NCI-H2081 (cell line): ENCODE data around the gene HDAC7.

Experiments
- DNase-seq, 2 experiments: peaks; one replicate each; lab custom pipeline; 2025; lab: John Stamatoyannopoulos, UW

Gene HDAC7

GRCh38 chr12:47819896-47820630 lies at the start of gene HDAC7:
Gene HDAC7, minus strand, starts transcription at chr12:47819903. Its CDS starts 118 bp downstream, at chr12:47819785.
- DNase-seq: peak; percentile 59 to 60

- no peak for DNase-seq
Measured at GRCh38 chr12:47868552-47869031, 48.9 kb upstream of the HDAC7 start.

GRCh38 chr12:47868041-47868440 lies 48.3 kb upstream of the HDAC7 start:
- DNase-seq: no peak

DNA sequence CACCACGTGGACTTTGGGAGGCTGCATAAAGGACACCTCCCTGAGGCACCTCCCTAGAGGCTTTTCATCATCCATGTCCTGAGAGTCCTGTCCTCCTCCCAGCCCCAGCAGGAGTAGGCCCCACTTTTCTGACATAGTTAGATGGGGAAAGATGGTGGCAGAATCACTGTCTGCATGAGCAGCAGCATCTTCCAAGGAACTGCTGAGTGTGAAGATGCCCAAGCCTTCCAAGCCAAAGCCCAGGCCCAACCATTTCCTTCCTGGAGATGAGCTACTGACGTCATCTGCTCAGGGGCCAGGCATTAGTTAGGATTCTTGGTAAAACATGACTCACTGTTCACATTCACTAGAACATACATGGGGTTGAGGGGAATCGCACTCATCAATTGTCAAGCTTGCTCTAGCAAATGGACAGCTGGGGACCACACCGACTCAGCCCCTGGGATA lies 47.8 kb upstream of the HDAC7 start:
- no peak for DNase-seq

DNA sequence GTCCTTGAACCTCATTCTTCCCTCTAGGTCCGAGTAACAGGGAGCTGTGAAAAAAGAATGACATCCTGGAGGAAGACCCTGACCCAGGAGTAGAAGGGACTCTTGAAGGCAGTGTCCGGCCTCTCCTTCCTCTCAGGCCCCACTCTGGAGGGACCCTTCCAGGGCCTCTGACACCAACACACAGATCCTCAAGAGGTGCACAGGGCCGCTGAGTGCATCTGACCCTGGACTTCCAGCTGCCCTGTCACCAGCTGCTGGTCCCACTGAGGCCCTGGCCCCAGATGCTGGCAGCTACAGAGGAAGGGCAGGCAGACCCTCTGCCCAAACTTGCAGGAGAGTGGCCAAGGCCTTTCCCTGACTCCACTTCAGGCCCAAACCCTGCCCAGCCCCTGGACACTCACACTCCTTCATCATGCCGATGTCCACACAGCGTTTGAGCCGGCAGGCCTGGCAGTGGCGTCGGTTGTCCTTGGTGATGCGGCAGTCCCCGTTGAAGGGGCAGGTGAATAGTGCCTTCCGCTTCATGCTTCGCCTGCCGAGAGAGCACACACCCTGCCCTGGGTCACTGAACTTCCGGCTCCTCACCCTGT lies 45.0 kb upstream of the HDAC7 start:
- DNase-seq: no peak

GRCh38 chr12:47863985-47864384 lies 44.3 kb upstream of the HDAC7 start:
- DNase-seq: no peak

GRCh38 chr12:47863467-47863866 lies 43.8 kb upstream of the HDAC7 start:
- DNase-seq: no peak

DNA sequence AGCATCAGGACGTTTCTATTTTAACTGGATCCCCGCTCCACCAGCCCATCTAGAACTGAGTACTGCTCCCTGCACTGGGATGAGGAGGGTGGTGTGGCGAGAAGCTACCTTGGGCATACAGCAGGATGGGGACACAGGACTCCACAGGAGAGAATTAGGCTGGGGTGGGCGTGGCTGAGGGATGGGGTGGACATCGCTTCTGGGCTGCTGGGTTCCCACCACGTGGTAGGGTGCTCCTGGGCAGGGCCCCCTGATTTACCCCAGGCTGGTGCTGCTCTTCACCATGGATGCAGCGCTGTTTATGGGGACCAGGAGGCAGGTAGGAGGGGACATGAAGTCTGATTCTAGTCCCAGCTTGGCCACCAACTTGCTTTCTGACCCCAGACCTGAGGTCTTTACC lies 43.2 kb upstream of the HDAC7 start:
- DNase-seq: no peak

DNA sequence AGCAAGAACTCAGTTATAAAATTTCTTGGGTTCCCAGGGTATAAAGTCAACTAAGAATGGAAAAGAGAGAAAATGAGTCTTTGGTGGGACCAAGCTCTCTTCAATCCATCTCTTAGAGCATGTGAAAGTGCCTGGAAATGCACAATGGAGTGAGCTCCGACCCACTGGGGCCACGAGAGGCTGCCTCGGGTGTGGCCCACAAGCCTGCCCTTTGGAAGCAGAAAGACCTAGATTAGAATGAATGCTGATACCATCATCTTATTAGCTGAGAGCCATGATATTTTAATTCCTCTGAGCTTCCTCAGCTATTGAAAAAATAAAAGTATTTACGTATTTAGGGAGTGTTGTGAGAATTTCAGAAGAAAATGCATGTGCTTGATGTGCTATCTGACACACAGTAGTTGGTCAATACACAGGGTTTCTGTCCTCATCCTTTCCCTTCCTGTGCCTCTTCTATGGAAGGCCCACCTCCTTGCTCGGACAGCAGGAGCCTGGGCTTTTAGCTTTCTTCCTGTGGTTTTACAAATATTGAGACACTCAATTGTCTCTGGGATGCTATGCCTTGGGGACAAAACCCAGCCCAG lies 42.6 kb upstream of the HDAC7 start:
- no peak for DNase-seq

- no peak for DNase-seq
Measured at GRCh38 chr12:47860873-47861272, 41.2 kb upstream of the HDAC7 start.

DNA sequence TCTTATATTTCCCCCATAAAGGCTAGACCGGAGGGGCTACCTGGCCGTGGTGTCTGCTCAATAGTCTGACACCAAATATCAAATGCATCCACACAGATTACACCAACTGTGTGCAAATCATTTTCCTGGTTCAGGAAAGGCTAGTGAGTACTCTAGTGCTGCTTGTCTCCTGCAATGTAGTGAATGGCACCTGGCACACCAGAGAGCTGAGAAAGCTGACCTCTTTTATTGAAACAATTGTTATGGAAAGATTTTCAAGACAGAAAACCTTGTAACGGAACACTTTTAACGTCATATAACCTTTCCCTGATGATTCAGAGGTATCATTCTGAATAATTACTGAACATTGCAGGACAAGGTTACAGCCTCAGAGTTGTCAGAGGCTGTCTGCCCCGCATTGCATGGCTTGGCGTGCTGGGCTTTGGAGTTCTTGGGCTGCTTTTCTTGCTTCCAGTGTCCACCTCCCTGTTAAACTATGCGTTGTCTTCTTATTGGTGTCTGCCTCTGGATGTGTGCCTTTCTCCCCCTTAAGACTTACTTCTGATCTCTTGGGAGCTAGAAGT lies 40.7 kb upstream of the HDAC7 start:
- no peak for DNase-seq

- no peak for DNase-seq
Measured at GRCh38 chr12:47858511-47859266, 39.0 kb upstream of the HDAC7 start.

DNA sequence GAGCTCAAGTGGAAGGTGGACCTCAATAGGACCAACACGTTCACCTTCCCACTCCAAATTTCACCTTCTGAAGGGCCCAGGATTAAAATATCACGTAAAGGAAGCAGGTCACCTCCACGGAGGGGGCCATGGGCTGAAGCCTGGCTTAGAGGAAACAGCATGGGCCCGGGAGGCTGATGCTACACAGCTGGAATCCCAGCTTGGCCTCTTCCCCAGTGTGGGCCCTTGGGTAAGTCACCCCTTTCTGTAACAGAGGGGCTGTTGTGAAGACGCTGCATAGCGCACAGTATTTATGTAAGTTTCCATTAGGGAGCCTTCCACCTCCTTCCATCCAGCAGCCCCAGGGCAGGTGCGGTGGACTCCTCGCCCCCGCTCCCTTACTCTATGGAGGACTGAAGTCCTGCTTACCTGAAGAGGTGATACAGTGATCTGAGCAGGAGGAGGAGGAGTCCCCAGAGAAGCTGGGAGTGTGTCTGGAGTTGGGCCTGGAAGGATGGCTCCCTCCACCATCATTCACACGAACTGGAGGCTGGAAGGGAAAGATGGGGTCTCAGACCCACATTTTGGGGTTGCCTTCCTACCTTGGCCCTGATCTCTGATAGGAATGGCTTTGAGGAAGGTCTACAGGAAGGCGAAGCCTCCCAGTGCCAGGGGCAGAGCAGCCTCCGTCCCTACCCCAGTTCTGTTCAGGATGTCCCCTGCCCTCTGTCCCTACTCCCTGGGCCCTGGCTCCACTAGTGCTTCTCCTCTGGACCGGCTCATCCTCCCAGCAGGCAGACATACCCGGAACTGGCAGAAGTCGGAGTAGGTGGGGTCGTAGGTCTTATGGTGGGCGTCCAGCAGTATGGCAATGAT lies 37.2 kb upstream of the HDAC7 start:
- DNase-seq: no peak

GRCh38 chr12:47856094-47856493 lies 36.4 kb upstream of the HDAC7 start:
- DNase-seq: no peak

DNA sequence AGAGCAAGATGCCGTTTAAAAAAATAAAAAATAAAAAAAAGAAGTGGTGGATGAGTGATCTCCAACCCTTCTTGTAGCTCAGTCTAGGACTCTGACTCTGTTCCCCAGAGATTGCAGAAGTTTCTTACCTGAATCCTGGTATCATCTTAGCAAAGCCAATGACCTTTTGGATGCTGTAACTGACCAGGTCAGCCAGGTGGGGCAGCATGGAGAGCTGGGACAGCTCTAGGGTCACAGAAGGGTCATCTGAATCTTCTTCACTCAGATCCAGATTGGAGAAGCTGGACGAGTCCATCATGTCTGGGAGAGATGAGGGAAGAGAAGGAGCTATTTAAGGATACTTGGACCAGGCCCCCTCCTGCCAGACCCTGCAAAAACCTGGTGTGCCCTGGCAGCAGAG lies 35.8 kb upstream of the HDAC7 start:
- no peak for DNase-seq

DNA sequence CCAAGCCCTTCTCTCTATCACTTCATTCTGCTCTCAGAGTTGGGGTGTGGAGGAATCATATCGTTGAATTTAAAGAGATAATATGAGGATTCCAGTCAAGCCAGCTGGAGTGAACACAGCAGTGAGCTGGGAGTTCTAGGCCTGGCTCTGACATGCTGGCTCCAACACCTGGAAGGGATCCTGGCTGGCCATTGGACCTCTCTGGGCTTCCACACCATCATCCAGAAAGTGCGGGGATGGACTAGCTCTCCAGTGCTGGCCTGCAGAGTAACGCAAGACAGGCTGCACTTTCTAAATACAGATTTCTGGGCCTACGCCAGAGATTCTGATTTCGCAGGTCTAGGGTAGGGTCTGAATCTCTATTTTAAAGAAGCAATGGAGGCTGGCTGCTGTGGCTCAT lies 34.8 kb upstream of the HDAC7 start:
- no peak for DNase-seq

- DNase-seq: no peak
Measured at GRCh38 chr12:47852096-47852571, 32.4 kb upstream of the HDAC7 start.

GRCh38 chr12:47851303-47851952 lies 31.7 kb upstream of the HDAC7 start:
- no peak for DNase-seq

DNA sequence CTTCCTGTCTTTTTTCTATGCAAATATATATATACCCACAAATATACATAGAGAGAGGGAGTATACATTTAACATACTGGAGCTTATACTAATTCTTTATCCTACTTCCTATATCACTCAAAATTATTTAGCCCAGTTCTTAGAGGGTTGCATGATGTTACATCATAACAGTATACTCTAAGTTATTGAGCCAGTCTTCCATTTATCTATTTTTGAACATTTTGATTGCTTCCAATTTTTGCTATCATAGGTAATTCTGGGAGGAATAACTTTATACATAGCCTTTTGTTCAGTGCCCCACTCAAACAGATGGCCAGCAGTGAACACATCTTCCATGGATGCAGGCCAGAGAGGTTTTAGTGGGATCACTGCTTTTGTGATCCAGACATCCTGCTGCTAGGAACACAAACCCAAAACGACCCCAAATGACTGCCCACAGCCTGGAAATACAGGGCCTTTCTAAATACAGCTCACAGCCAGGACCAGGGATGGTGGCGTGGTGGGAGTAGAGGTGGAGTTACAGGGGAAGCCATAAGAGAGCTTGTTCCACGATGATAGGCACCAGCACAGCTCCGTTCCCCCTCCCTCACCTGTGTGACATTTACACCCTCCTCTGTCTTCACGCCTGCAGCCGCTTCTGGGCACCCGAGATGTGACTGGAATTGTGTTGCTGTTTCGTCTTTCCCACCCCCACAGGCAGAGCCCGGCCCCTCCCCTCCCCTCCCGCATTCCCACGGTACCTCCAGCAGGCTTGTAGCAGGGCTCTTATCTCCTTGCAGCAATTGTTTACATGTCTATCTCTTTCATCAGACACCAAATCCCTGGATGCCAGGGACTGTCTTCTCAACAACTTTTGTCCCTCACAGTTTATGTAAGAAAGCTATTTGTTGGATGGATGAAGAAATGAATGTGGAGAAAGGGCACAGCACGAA lies 30.7 kb upstream of the HDAC7 start:
- DNase-seq: no peak
